Neutrophil (primary cell): Measurements from ENCODE around the gene NCAN.

ENCODE experiments used
- H3K27ac ChIP-seq: fragments of 200-600 bp; sonication (generic); 2 replicates; pipeline ENCODE4 v1.5.1; 2016; ENCODE audit warnings: mild to moderate bottlenecking, moderate library complexity
- H3K27me3 ChIP-seq: fragments of 200-600 bp; sonication (generic); 2 replicates; pipeline ENCODE4 v1.6.0; 2016; ENCODE audit warnings: mild to moderate bottlenecking
- H3K36me3 ChIP-seq: fragments of 200-600 bp; sonication (generic); 2 replicates; pipeline ENCODE4 v1.5.1; 2017
- H3K4me1 ChIP-seq, 2 experiments: fragments of 200-600 bp in 1 of 2; sonication (generic) in 1 of 2; 1 replicate in 1 of 2; 2 replicates in 1 of 2; pipeline versions ENCODE4 v1.5.1 to v1.6.1; 2013 to 2016; ENCODE audit warnings: low read depth in 1 of 2, low read length in 1 of 2, mild to moderate bottlenecking in 1 of 2, moderate library complexity in 1 of 2; ENCODE audit not compliant: control insufficient read depth in 1 of 2, insufficient read depth in 1 of 2
- H3K4me3 ChIP-seq, 2 experiments: fragments of 200-600 bp in 1 of 2; sonication (generic) in 1 of 2; 1 replicate in 1 of 2; 2 replicates in 1 of 2; pipeline ENCODE4 v1.5.1; 2013 to 2016; ENCODE audit warnings: low read depth in 1 of 2, low read length in 1 of 2, mild to moderate bottlenecking in 1 of 2, moderate library complexity in 1 of 2
- H3K9me3 ChIP-seq: fragments of 200-600 bp; sonication (generic); 2 replicates; pipeline ENCODE4 v1.5.1; 2016
- CTCF ChIP-seq: fragments of 200-600 bp; sonication (generic); IDR thresholded peaks from 2 replicates; pipeline ENCODE4 v1.5.1; 2016; ENCODE audit warnings: antibody characterized with exemption

The NCAN gene

GRCh38 chr19:19268453-19269385, 57.0 kb downstream of the NCAN start:
- no peak for TF ChIP-seq CTCF
- Histone ChIP-seq H3K4me1 (no peaks in the 10 kb centered on the region), H3K9me3 (no peaks in the 10 kb centered on the region), H3K4me3 (no peak overlapping the region), H3K36me3 (no peaks in the 10 kb centered on the region), H3K27me3 (peaks cover 73% of the 10 kb centered on the region), H3K27ac (no peak overlapping the region)

DNA sequence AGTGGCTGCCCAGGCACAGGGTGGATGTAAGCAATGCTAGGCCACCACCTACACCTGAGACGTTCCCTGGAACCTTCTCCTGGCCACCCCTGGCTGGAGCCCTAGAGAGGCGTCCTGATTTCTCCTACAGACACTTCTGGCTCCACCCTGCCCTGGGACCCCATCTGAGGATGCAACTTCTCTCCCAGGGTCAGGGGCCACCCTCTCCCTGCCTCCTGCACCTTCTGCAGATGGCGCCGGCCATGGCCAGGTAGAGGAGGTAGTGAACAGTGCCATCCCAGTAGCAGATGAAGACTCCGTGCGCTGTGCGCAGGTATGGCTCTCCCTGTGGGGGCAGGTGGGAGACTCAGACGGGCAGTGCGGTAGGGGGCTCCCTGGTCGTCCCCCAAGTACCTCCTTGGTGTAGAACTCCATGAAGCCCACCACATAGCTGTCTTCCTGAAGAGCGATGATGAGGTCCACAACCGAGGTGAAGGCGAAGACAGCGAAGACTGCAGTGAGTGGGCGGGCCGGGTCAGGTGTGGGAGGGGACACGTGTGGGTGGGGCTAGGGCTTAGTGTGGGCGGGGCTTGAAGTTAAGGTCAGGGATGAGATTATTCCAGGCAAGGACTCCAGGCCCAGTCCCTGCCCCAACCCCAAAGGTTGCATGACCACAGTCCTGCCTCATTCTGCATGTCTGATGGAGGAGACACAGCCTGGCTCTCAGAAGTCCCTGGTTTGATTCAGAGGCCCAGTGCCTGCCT, 58.4 kb downstream of the NCAN start:
- H3K4me3 ChIP-seq, result no peak overlapping the region
- no peaks in the 10 kb centered on the region for H3K9me3 ChIP-seq
- H3K36me3 ChIP-seq, result peaks cover 9% of the 10 kb centered on the region
- H3K27me3 ChIP-seq, result peaks cover 73% of the 10 kb centered on the region
- no peaks in the 10 kb centered on the region for H3K4me1 ChIP-seq
- H3K27ac ChIP-seq, result no peak overlapping the region
- TF ChIP-seq CTCF, result no peak

DNA sequence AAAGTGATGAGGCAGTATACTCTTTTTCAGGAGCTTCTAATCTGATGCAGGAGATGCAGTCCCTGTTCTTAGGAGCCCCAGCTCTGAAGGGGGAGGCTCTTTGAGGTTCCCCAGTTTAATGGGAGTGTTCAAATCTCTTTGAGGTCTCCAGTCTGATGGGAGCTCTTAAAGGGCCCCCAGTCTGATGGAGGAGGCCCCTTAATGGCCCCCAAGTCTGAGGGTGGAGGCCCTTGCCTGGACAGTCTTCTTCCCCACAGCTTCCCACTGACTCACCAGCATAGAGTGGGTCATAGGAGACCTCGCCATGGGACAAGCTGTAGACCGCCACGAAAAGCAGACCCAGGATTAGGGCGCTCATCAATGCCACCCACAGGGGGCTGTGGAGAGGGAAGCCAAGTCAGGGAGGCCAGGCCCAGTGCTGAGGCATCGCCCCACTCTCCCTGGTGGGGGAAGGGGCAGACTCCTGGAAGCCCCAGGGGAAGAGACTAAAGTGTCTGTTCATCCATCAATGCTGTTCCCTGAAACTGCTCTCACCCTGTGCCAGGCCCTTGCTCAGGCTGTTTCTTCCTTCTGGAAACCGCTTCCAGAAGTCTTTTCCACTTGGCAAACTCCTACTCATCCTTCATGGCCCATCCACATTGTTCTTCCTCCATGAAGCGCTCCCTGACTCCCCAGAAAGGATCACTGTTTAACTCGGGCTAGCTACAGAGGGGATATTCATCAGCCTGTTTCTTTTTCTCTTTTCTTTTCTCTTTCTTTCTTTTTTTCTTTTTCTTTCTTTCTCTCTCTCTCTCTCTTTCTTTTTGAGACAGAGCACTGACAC, 59.2 kb downstream of the NCAN start:
- no peaks in the 10 kb centered on the region for H3K9me3 ChIP-seq
- no peaks in the 10 kb centered on the region for H3K4me1 ChIP-seq
- TF ChIP-seq CTCF, result no peak
- H3K36me3 ChIP-seq, result peaks cover 17% of the 10 kb centered on the region
- H3K4me3 ChIP-seq, result no peak overlapping the region
- H3K27ac ChIP-seq, result no peak overlapping the region
- H3K27me3 ChIP-seq, result peaks cover 68% of the 10 kb centered on the region

DNA sequence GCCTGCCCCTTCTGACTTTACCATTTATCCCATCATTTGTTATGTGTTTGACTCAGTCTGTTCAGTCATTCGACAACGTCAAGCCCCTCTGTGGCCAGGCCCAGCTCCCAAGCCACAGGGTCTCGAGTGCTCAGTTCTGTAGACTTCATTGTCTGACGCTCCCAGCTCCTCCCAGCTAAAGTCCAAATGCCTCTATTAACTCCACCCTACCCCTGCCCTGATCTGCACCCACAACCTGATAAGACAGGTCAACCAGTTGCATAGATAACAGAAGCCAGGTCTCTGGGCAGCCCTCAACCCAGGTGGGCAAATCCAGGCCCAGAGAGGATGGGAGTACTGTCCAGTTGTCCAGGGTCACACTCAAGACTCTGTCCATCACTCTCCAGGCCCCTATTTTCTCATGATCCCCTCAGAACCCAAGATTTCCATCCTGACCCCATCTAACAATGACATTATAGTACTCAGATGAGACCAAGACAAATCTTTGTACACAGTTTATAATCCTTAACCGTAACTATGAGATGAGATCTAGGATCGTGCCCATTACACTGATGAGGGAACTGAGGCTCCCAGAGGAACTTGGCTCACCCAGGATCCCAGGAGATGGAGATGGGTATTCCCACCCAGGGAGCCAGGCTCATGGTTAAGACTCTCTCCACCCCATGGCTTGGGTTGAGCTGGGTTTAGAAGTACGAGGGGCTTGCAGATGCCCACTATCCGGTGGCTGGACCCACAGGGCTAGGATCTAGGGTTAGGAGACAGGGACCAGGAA, 60.3 kb downstream of the NCAN start:
- Histone ChIP-seq H3K9me3 (no peaks in the 10 kb centered on the region), H3K27ac (no peak overlapping the region), H3K4me3 (no peak overlapping the region), H3K4me1 (no peaks in the 10 kb centered on the region), H3K36me3 (peaks cover 28% of the 10 kb centered on the region), H3K27me3 (peaks cover 66% of the 10 kb centered on the region)
- TF ChIP-seq CTCF, result no peak

DNA sequence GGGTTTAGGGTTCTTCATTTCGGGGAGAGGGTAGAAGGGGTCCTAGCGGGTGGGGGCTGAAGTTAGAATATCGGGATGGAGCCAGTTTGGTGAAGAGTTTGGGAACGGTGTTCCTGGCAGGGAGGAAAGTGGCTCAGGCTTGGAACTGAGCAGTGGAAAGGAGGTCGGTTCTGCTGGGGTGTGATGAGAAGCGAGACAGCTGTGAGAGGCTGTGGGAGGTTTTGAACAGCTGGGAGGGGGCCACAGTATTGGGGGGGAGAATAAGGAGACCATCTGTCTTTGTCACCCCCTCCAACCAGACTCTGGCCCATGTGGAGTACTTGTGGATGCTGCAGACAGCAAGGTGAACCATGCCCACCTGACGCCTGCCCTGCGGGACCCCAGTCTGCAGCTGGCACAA, 62.4 kb downstream of the NCAN start:
- Histone ChIP-seq H3K36me3 (peaks cover 49% of the 10 kb centered on the region), H3K9me3 (no peaks in the 10 kb centered on the region), H3K4me3 (no peak overlapping the region), H3K4me1 (no peaks in the 10 kb centered on the region), H3K27ac (no peak overlapping the region), H3K27me3 (peaks cover 57% of the 10 kb centered on the region)
- TF ChIP-seq CTCF, result no peak
